Right kidney (tissue), 1 donor: ENCODE data around the gene LRRFIP2.

Experiments
- DNase-seq: peaks from one replicate; pipeline ENCODE4 v3.0.0-alpha.2; 2016

Gene LRRFIP2

GRCh38 chr3:37115446-37115845 is 58.9 kb downstream of the LRRFIP2 start:
- DNase-seq = no peak

GRCh38 chr3:37114251-37115145 is 59.9 kb downstream of the LRRFIP2 start:
- DNase-seq = no peak

- DNase-seq = no peak
Measured at GRCh38 chr3:37112987-37113386, 61.4 kb downstream of the LRRFIP2 start.

GRCh38 chr3:37111199-37111598 is 63.2 kb downstream of the LRRFIP2 start:
- DNase-seq = no peak

GRCh38 chr3:37107846-37108245 is 66.5 kb downstream of the LRRFIP2 start:
- no peak for DNase-seq

GRCh38 chr3:37103103-37103808 is 71.1 kb downstream of the LRRFIP2 start:
- no peak for DNase-seq

GRCh38 chr3:37100411-37100810 is 74.0 kb downstream of the LRRFIP2 start:
- no peak for DNase-seq

GRCh38 chr3:37099469-37099868 is 74.9 kb downstream of the LRRFIP2 start:
- DNase-seq = no peak

- no peak for DNase-seq
Measured at GRCh38 chr3:37098884-37099283, 75.5 kb downstream of the LRRFIP2 start.

- DNase-seq = no peak
Measured at GRCh38 chr3:37097776-37098175, 76.6 kb downstream of the LRRFIP2 start.

- DNase-seq = no peak
Measured at GRCh38 chr3:37096975-37097374, 77.4 kb downstream of the LRRFIP2 start.

- DNase-seq = no peak
Measured at GRCh38 chr3:37096288-37096687, 78.1 kb downstream of the LRRFIP2 start.

- no peak for DNase-seq
Measured at GRCh38 chr3:37094636-37095035, 79.7 kb downstream of the LRRFIP2 start.

GRCh38 chr3:37093481-37093880 is 80.9 kb downstream of the LRRFIP2 start:
- DNase-seq = no peak

- DNase-seq = no peak
Measured at GRCh38 chr3:37092484-37092883, 81.9 kb downstream of the LRRFIP2 start.

GRCh38 chr3:37087870-37088269 is 86.5 kb downstream of the LRRFIP2 start:
- no peak for DNase-seq

- DNase-seq = no peak
Measured at GRCh38 chr3:37086918-37087317, 87.5 kb downstream of the LRRFIP2 start.

GRCh38 chr3:37082317-37082716 is 92.1 kb downstream of the LRRFIP2 start:
- DNase-seq = no peak

- DNase-seq = no peak
Measured at GRCh38 chr3:37075955-37076354, 98.4 kb downstream of the LRRFIP2 start.

- DNase-seq = no peak
Measured at GRCh38 chr3:37074178-37074577, 100.2 kb downstream of the LRRFIP2 start.

GRCh38 chr3:37072892-37073291 is 101.5 kb downstream of the LRRFIP2 start:
- no peak for DNase-seq

GRCh38 chr3:37071921-37072320 is 102.5 kb downstream of the LRRFIP2 start:
- DNase-seq = no peak

GRCh38 chr3:37068031-37068430 is 106.4 kb downstream of the LRRFIP2 start:
- no peak for DNase-seq

GRCh38 chr3:37067577-37067976 is 106.8 kb downstream of the LRRFIP2 start:
- DNase-seq = no peak
